Neural cell (in vitro differentiated cells): Measurements from ENCODE around the gene RGR. TPM values are rescaled to one million over a fixed set of nuclear protein-coding genes. Genes with fewer than 3 reads are reported as not detected.

Experiments
- H2AFZ ChIP-seq: fragments of 200-600, 300-800 bp; sonication (generic), shearing (Covaris generic); 2 replicates; pipeline ENCODE4 v1.6.0; 2014; ENCODE audit warnings: low read depth, mild to moderate bottlenecking, antibody characterized with exemption, low read length, moderate library complexity
- H3F3A ChIP-seq: fragments of 200-600 bp; shearing (Covaris generic); 2 replicates; pipeline ENCODE4 v1.6.1; 2016; ENCODE audit warnings: mild to moderate bottlenecking, moderate library complexity, mixed read lengths, antibody characterized with exemption, low read length; ENCODE audit not compliant: insufficient read depth, poor library complexity, severe bottlenecking
- H3K27ac ChIP-seq: fragments of 200-600, 300-800 bp; sonication (generic), shearing (Covaris generic); 2 replicates; pipeline ENCODE4 v1.5.1; 2014; ENCODE audit warnings: mild to moderate bottlenecking, low read length, moderate library complexity
- H3K27me3 ChIP-seq: fragments of 300-800, 200-600 bp; sonication (generic), shearing (Covaris generic); 2 replicates; pipeline ENCODE4 v1.6.0; 2014; ENCODE audit warnings: mild to moderate bottlenecking, low read depth, low read length, moderate library complexity; ENCODE audit not compliant: insufficient read depth
- H3K36me3 ChIP-seq: fragments of 300-800, 200-600 bp; sonication (generic), shearing (Covaris generic); 2 replicates; pipeline ENCODE4 v1.5.1; 2014; ENCODE audit warnings: mild to moderate bottlenecking, antibody characterized with exemption, low read length, moderate library complexity; ENCODE audit not compliant: insufficient read depth
- H3K4me2 ChIP-seq: fragments of 300-800, 200-600 bp; sonication (generic), shearing (Covaris generic); 2 replicates; pipeline ENCODE4 v1.6.0; 2014; ENCODE audit warnings: mild to moderate bottlenecking, low read length
- H3K4me3 ChIP-seq: fragments of 300-800, 200-600 bp; sonication (generic), shearing (Covaris generic); 2 replicates; pipeline ENCODE4 v1.5.1; 2014; ENCODE audit warnings: mild to moderate bottlenecking, low read length, moderate library complexity
- H3K79me2 ChIP-seq: fragments of 200-600 bp; shearing (Covaris generic); replicated peaks from 2 replicates; pipeline ENCODE4 v1.6.0; 2014; ENCODE audit warnings: mild to moderate bottlenecking, low read length, moderate library complexity; ENCODE audit not compliant: insufficient read depth
- H3K9ac ChIP-seq: fragments of 300-800, 200-600 bp; sonication (generic), shearing (Covaris generic); 2 replicates; pipeline ENCODE4 v1.6.1; 2016; ENCODE audit warnings: mild to moderate bottlenecking, low read length, mixed read lengths
- H3K9me2 ChIP-seq: fragments of 200-600 bp; shearing (Covaris generic); 2 replicates; pipeline ENCODE4 v1.6.1; 2016; ENCODE audit warnings: mild to moderate bottlenecking, low read length, mixed read lengths; ENCODE audit not compliant: insufficient read depth
- H3K9me3 ChIP-seq: fragments of 200-600, 300-800 bp; sonication (generic), shearing (Covaris generic); 2 replicates; pipeline ENCODE4 v1.6.1; 2016; ENCODE audit warnings: mild to moderate bottlenecking, mixed run types, low read length, moderate library complexity, mixed read lengths
- H4K20me1 ChIP-seq: fragments of 200-600 bp; shearing (Covaris generic); 2 replicates; pipeline ENCODE4 v1.6.1; 2016; ENCODE audit warnings: mild to moderate bottlenecking, mixed run types; ENCODE audit not compliant: insufficient read depth
- EP300 ChIP-seq: fragments of 450-650 bp; conservative IDR thresholded peaks from 2 replicates; pipeline ENCODE4 v1.6.1; 2014; ENCODE audit warnings: antibody characterized with exemption, mild to moderate bottlenecking, moderate library complexity; ENCODE audit not compliant: poor library complexity, severe bottlenecking
- EZH2 ChIP-seq: fragments of 200-600, 300-800 bp; shearing (Covaris generic), sonication (generic); IDR thresholded peaks from 2 replicates; pipeline ENCODE4 v1.6.1; 2014; ENCODE audit warnings: antibody characterized with exemption, low read length, borderline replicate concordance, mild to moderate bottlenecking; ENCODE audit not compliant: insufficient read depth, poor library complexity, severe bottlenecking
- MXI1 ChIP-seq: fragments of 450-650 bp; conservative IDR thresholded peaks from 2 replicates; pipeline ENCODE4 v1.6.1; 2014; ENCODE audit warnings: antibody characterized with exemption, mild to moderate bottlenecking; ENCODE audit not compliant: poor library complexity, severe bottlenecking
- POLR2AphosphoS5 ChIP-seq: IDR thresholded peaks from 2 replicates; pipeline ENCODE4 v1.6.1; 2012
- RAD21 ChIP-seq: fragments of 450-650 bp; conservative IDR thresholded peaks from 2 replicates; pipeline ENCODE4 v1.6.1; 2014; ENCODE audit warnings: antibody characterized with exemption, mild to moderate bottlenecking, moderate library complexity
- REST ChIP-seq: IDR thresholded peaks from 2 replicates; pipeline ENCODE4 v1.6.1; 2012; ENCODE audit warnings: borderline replicate concordance
- SMC3 ChIP-seq: fragments of 450-650 bp; conservative IDR thresholded peaks from 2 replicates; pipeline ENCODE4 v1.6.1; 2014; ENCODE audit warnings: antibody characterized with exemption, mild to moderate bottlenecking, moderate library complexity; ENCODE audit not compliant: poor library complexity
- TAF1 ChIP-seq: IDR thresholded peaks from 2 replicates; pipeline ENCODE4 v1.6.1; 2012; ENCODE audit warnings: low read depth
- polyA plus RNA-seq: library from polyadenylated mRNA; depleted of rRNA; stranded (reverse); fragments of >200 nt; gene quantifications from 2 replicates; pipeline ENCODE4 v1.2.3, GENCODE V29; 2014
- TF ChIP-seq, protein P1 (sequence below): fragments of 450-650 bp; IDR thresholded peaks from 2 replicates; pipeline ENCODE4 v1.5.1; 2014; ENCODE audit warnings: antibody characterized with exemption, mild to moderate bottlenecking, moderate library complexity; ENCODE audit not compliant: poor library complexity, severe bottlenecking

Gene RGR
- polyA plus RNA-seq, 1 donor from 2014 or later = not detected

GRCh38 chr10:84202349-84202748 is 42.5 kb upstream of the RGR start:
- no peak overlapping the region for H2AFZ ChIP-seq

GRCh38 chr10:84204122-84204521 is 40.7 kb upstream of the RGR start:
- Histone ChIP-seq H3K9ac (no peak overlapping the region), H4K20me1 (no peaks in the 10 kb centered on the region), H3K36me3 (no peaks in the 10 kb centered on the region), H3K4me2 (no peak overlapping the region), H3K79me2 (no peaks in the 10 kb centered on the region), H3K27ac (no peak overlapping the region), H3K9me3 (no peaks in the 10 kb centered on the region), H3K9me2 (no peaks in the 10 kb centered on the region), H3F3A (no peaks in the 10 kb centered on the region), H3K27me3 (no peaks in the 10 kb centered on the region), H2AFZ (no peak overlapping the region), H3K4me3 (no peak overlapping the region)
- TF ChIP-seq EP300 = no peak
- TF ChIP-seq TAF1 = no peak
- no peak for TF ChIP-seq EZH2
- no peak for TF ChIP-seq MXI1
- no peak for TF ChIP-seq SMC3
- no peak for TF ChIP-seq RAD21
- TF ChIP-seq, protein P1, sequence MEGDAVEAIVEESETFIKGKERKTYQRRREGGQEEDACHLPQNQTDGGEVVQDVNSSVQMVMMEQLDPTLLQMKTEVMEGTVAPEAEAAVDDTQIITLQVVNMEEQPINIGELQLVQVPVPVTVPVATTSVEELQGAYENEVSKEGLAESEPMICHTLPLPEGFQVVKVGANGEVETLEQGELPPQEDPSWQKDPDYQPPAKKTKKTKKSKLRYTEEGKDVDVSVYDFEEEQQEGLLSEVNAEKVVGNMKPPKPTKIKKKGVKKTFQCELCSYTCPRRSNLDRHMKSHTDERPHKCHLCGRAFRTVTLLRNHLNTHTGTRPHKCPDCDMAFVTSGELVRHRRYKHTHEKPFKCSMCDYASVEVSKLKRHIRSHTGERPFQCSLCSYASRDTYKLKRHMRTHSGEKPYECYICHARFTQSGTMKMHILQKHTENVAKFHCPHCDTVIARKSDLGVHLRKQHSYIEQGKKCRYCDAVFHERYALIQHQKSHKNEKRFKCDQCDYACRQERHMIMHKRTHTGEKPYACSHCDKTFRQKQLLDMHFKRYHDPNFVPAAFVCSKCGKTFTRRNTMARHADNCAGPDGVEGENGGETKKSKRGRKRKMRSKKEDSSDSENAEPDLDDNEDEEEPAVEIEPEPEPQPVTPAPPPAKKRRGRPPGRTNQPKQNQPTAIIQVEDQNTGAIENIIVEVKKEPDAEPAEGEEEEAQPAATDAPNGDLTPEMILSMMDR = no peak
- TF ChIP-seq POLR2AphosphoS5 = no peak
- TF ChIP-seq REST = no peak

More at GRCh38 chr10:84202349-84202748, 42.5 kb upstream of the RGR start:
- TF ChIP-seq EZH2 = no peak
- no peak for TF ChIP-seq RAD21
- TF ChIP-seq EP300 = no peak
- TF ChIP-seq REST = no peak
- TF ChIP-seq MXI1 = no peak
- Histone ChIP-seq H3K9ac (no peak overlapping the region), H3K9me2 (no peaks in the 10 kb centered on the region), H3K4me2 (no peak overlapping the region), H3F3A (no peaks in the 10 kb centered on the region), H4K20me1 (no peaks in the 10 kb centered on the region), H3K79me2 (no peaks in the 10 kb centered on the region), H3K4me3 (no peak overlapping the region), H3K27ac (no peak overlapping the region), H3K9me3 (no peaks in the 10 kb centered on the region), H3K36me3 (no peaks in the 10 kb centered on the region), H3K27me3 (no peaks in the 10 kb centered on the region)
